Measurements from ENCODE around the gene HSF2BP.
"Not testable (repeated sequence)": the region's sequence is repeated elsewhere in the genome, so short reads cannot be mapped to it uniquely, and the experiment has no call there.

HSF2BP gene

DNA sequence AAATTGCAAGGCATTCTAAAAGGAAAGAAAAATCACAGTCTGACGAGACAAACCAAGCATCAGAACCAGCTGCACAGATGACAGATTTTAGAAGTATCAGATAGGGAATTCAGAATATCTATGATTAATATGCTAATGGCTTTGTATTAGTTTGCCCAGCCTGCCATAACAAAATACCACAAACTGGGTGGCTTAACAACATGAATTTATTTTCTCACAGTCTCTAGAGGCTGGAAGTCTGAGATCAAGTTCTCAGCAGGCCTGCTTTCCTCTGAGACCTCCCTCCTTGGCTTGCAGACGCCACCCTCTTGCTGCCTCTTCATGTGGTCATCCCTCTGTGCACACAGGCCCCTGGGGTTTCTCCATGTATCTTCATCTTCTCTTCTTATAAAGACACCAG lies 118.7 kb downstream of the HSF2BP start:
- DNase-seq (ENCODE audit: low read depth in 1 of 2, low spot score in 1 of 2) = not testable (repeated sequence)

DNA sequence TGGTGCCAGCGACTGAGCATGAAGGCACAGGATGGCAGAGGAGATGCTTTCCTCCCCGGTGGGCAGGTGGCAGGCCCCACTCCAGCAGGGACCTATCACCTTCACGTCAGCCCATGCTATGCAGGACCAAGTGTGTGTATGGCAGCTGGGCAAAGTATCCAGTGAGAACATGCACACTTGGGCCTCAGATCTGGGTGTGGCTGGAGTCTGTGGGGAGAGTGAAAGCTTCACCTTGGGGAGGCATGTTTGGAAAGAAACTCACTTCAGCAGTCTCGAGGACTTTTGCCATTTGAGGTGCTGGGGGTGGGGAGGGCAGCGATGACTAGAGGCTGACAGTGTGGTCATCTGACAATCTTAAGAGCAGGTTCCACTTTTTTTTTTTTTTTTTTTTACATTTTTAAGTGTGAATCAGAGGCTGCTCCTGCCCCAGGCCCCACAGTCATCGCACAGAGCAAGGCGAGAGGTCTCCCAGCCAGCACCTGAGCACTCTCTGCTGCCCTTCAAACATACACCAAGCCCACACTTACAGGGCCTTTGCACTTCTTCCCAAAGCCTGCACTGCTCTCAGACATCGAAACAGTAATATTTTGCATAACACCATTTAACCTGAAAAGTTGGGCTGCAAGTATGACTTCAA lies 136.7 kb downstream of the HSF2BP start:
- not testable (repeated sequence) for DNase-seq (ENCODE audit: low read depth in 1 of 2, low spot score in 1 of 2)

DNA sequence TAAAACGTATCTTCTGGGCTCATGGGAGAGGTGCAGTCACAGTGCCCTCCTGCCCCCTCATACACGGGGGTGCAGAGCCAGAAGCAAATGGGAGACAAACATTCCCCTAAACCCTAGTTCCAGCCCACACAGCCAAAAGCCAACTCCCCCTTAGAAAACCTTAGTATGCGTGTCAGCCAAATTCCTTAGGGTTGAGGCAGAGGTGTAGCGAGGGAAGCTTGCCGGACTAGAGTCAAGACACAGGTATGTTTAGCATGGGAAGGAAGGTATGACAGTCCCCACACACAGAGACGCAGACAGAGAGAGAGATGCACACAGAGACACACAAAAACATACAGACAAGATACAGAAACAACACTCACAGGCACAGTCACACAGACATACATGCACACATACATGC lies 141.6 kb downstream of the HSF2BP start:
- DNase-seq (ENCODE audit: low read depth in 1 of 2, low spot score in 1 of 2) = not testable (repeated sequence)

DNA sequence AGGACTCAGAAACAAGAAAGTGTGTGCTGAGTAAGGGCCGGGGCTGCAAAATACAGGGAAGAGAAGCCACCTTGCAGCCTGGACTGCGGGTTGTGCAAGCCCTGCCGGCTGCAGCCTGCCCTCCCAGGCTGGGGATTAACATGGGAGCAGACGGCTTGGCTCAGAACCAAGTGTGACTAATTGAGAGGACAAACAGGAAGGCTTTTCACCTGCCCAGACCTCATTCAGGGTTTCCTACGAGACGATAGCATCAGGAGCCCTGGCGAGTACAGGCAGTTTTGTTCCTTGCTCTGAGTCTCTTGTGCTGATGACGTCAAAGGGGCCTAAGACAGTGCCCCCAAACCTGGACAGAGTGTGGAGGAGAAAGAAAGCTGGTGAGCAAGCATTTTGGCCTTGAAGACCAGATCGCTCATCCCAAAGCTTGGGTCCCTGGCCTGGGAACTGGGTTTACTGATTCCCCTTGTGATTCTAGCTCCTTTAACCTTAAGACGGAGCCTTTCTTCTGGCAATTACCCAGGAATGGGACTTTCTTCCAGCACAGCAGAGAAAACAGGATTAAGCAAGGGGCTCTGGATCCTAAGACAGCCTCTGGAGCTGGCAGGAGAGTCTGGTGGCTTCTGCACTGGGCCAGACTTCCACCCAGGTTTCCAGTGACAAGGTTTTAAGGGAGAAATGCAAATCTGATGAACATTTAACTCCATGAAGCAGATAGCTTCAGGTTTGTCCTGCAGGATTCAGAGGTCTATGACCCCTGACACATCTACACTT lies 142.2 kb downstream of the HSF2BP start:
- not testable (repeated sequence) for DNase-seq (ENCODE audit: low read depth in 1 of 2, low spot score in 1 of 2)

DNA sequence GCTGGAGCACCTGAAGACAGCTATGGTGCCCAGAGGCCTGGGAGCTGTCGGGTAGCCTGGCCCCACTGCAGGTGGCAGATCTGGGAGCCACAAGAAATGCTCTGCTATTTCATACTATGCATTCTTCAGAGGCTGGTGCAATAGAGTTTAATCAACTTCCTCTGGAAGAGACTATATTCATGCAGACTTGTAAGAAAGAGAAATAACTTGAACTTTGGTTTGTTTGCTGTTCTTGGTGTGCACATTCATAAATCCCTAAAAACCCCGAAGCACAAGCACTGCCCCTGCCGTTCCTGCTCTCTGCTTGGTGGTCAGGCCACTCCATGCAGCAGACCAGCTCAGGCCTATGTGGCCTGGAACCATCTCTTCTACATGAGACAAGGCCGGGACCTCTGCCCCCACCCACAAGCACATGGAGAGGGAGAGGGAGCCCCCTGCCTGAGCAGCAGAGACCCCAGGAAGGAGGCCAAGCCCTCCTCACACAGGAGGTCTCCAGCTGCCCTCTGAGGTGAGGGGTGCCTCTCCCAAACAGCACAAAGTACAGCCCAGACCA lies 142.9 kb downstream of the HSF2BP start:
- DNase-seq (ENCODE audit: low read depth in 1 of 2, low spot score in 1 of 2) = not testable (repeated sequence)

DNA sequence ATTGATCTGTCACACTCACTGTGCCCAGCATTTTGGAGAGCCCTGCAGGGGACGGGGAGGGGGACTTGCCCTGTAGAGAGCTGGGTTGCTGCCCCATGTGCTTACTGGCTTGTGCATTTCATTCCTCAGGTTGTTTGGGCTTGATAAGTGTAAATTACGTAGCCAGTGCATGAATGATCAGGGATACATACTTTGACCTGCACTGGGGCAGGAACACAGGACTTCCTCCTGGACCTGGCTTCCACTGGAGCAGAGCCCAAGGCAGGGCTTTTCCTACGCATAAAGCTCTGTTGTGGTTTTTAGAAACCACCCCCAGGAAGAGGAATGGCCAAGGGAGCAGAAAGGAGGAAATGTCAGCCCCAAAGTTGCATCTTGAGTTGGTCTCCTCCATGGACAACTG lies 144.5 kb downstream of the HSF2BP start:
- not testable (repeated sequence) for DNase-seq (ENCODE audit: low read depth in 1 of 2, low spot score in 1 of 2)

DNA sequence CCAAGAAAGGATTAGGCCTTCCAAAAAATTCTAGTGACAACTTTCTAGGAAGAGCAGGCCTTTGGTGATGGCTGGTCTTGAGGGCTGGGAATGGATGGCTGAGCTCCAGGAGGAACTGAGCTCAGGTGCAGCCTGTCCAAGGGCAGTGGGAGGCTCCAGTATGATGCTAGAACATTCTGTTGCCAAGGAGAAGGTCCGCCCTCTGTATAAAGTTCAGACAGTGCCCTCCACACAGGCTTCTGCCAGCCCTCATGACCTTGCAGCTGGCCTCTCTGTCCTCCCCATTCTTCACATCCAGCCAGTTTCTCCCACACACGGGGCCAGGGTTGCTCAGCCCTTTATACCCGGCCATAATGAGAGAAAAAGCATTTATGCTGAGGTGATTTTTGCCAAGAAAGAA lies 146.3 kb downstream of the HSF2BP start:
- not testable (repeated sequence) for DNase-seq (ENCODE audit: low read depth in 1 of 2, low spot score in 1 of 2)

DNA sequence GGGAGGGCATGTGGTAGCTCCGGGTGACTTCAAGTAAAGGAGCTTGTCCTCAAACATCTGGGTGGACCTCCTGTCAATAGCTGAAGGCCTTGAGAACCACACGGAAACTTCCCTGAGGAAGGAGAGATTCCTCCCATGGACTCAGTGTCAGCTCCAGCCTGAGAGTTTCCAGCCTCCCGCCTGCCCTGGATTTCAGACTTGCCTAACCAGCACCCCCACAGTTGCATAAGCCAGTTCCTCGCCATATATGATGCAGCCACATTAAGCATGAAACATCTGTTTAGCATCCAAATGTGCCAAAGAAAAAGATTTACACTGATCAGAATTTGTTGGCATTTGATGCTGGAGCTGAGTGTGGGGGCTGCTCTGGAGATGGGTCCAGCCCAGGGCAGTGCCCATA lies 148.1 kb downstream of the HSF2BP start:
- DNase-seq (ENCODE audit: low read depth in 1 of 2, low spot score in 1 of 2) = not testable (repeated sequence)

DNA sequence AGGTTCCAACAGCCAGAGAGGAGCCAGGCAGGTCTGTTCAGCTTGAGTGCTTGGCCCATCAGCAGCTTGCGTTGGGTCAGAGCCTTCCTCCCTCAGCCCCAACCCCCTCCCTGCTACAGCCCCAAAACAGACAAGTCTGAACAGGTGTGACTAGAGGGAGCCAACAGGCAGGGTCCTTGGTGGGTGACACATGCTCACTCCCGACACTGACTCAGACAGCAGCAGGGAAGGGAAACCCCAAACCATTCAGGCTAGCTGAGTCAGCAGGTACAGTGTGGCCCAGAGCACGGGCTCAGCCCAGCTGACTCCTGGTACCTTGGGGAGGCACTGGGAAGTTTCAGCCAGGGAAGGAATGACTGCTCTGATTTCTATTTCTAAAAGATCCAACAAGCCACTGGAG lies 148.6 kb downstream of the HSF2BP start:
- not testable (repeated sequence) for DNase-seq (ENCODE audit: low read depth in 1 of 2, low spot score in 1 of 2)

DNA sequence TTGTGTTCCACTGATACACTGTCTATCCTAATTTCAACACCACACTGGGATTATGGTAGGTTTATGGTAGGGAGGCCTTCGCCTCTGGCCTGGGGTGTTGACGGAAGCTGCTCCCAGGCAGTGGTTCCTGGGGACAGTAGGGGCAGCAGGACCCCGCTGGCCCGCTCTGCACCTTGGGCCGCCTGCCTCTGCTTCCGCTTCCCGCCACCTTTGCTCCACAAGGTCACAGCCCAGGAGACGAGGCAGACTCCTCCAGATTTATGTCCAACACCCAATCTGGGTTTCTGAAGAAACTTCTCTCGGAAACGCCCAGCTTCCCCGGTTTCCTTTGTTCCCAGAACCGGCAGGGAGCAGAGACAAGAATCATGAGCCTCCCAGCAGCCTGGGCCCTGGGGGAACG lies 155.4 kb downstream of the HSF2BP start:
- DNase-seq (ENCODE audit: low read depth in 1 of 2, low spot score in 1 of 2) = not testable (repeated sequence)

DNA sequence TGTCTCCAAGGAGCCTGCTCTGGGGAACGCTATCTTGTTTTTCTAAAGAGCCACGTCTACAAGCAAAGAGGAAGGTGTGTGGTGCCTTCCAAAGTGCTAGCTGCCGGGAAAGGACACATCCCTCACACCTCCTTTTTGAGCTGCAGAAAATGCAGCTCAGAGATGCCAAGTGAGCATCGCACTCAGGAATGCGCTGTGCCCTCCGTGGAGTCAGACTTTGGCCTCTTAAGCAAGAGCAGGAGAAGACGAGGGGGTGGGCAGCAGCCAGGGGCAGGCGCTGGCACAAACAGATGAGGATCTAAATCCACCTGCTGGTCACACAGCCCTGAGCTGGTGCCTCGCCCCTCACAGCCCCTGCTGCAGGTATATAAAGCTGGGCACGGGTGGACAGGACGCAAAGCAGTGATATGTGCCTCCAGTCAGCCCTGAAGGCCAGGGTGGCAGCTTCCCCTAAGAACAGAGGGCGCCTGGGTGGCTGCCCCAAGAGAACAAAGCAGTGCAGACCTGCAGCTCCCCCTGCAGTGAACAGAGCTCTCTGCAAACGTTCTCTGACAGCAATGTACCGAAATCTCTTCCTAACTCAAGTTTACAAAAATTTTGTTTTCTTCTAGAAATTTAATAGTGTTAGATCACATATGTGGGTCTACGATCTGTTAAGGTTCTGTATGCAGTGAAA lies 156.1 kb downstream of the HSF2BP start:
- not testable (repeated sequence) for DNase-seq (ENCODE audit: low read depth in 1 of 2, low spot score in 1 of 2)

DNA sequence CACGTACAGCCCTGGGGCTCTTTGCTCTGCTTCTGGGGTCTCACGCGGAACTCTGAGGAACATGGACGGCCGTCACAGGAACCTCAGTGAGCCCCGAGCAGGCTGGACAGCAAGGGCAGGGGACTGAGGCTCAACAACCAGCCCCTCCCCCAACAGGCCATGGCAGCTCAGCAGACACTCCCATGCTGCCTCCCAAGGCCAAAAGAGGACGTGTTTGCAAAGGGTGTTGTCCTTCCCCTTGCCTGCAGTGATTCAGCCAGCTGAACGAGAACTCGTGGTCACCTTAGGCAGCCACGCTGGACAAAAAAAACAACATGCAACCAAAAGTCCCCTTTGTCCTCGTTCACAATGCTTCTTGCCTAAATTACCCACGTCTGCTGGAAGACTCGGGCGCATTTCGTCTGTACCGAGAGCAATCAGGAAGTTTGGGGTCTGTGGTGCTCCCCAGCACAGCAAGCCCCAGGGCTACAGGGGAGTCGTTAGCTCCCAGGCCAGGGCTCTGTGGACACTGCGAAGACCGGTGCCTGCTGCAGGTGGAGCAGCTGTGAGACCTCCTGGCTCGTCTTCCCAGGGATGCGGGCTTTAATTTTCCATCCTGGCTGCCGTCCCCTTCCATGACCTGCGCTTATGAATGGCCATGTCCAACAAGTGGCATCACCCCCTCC lies 156.7 kb downstream of the HSF2BP start:
- DNase-seq (ENCODE audit: low read depth in 1 of 2, low spot score in 1 of 2) = not testable (repeated sequence)

DNA sequence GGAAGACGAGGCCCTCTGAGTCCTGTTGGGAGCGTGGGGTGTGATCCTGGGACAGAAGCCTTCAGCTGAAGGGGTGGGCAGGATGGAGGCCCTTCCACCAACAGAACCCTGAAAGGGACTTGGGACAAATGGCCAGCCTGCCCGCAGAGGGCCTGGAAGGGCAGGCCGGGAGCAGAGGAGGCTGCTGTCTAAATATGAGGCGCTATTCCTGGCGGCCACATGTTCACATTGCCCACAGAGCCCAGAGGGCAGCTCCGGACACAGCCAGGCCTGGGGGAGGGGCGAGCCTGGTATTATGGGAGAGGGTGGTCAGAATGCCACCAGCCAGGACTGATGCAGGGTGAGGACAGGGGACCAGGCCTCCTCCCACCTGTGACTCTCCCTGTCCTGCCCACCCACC lies 160.4 kb downstream of the HSF2BP start:
- not testable (repeated sequence) for DNase-seq (ENCODE audit: low read depth in 1 of 2, low spot score in 1 of 2)

DNA sequence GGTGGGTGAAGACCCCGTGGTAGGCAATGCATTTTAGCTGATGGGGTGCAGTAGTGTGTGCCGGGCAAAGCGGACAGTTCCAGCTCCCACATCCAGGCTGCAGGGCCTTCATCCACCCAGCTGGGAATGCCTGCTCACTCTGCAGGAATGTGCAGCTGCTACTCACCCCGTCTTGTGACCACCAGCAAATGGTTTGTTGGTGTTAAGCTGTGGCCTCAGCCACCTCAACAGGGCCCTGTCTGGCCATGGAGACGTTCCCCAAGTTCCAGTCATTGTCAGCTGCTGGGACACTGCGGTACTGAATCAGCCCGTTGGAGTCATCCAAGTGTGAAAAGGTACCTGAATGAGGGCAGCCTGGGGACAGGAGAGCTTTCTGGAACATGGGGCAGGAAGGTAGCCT lies 161.2 kb downstream of the HSF2BP start:
- DNase-seq (ENCODE audit: low read depth in 1 of 2, low spot score in 1 of 2) = not testable (repeated sequence)

DNA sequence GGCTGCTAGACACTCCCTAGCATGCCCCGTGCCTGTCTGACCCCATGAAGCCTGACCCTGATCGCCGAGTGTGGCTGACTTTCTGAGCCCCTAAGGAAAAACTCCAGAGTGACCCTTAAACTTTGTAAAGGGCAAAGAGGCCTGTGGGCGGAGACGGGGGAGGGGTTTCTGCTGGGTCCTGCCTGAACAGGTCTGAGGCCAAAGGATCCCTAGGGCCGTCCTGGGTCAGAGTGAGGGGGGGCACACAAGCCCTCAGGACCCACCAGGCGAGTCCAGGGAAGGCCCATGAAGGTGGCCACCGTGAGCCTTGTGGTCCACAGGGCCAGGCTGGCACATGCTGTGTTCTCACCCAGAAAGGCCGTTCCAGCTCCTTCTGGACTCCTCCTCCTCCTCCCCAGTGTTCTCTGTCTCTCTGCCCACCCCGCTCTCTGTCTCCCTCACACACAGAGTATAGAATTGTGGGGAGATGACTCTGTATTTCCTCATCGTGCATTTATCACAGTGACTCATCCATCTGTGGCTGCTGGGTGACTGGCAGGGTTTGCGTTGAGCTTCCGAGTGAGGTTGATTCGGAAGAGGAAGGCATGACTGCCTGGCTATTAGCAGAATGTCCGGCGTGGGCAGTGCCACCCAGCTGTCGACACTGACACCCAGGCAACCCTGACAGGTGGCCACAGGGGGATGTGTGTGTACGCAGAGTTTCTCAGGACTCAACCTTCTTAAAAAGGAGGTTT lies 164.8 kb downstream of the HSF2BP start:
- DNase-seq (ENCODE audit: low read depth in 1 of 2, low spot score in 1 of 2) = not testable (repeated sequence)

DNA sequence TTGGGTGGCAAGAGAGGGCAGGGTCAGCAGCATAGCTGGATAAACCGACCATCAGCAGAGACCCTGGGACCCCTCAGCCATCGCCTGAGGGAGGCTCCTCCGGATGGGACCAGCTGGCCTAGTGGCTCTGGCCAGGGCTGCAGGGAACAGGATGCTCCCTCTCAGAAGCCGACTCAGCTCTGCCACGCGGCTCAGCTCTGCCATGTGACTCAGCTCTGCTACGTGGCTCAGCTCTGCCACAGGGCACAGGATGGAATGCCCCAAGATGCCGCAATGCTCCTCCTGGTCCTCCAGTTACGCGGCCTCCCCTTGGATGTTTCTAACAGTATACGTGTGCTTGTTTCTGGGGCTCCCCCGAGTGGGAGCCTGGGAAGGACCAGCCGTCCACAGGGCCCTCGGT lies 165.8 kb downstream of the HSF2BP start:
- DNase-seq (ENCODE audit: low read depth in 1 of 2, low spot score in 1 of 2) = not testable (repeated sequence)

DNA sequence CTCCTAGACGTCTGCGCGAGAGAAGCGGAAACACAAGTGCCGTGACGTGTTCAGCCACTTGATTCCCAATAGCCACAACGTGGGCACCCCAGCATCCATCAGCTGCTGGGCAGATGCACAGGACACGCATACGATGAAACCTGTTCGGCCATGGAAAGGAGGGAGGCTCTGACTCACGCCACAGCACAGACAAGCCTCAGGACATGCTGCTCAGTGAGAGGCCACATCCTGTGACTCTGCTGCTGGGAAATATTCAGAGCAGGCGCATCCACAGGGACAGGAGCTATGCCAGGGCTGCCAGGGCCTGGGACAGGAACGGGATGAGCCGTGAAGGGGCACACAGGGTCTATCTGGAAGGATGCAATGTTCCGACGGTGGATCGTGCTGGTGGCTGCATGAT lies 171.1 kb downstream of the HSF2BP start:
- DNase-seq (ENCODE audit: low read depth in 1 of 2, low spot score in 1 of 2) = not testable (repeated sequence)

DNA sequence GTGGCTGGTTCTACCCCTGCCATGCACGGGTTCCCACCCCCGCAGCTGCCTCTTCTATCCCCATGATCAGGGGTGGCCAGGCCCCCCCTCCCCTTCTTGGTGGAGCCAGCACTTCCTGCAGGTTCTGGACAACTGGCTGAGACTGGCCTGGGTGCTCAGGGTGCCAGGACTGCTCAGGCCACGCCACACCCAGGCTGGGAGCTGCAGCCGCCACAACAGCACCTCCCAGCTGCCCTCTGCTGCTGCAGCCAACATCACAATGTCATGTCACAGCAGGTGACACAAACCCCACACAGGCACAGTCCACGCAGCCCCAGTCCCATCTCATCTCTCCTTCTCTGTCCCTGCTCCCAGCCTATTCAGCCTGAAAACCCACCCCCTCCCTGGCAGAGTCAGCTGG lies 173.2 kb downstream of the HSF2BP start:
- DNase-seq (ENCODE audit: low read depth in 1 of 2, low spot score in 1 of 2) = not testable (repeated sequence)

DNA sequence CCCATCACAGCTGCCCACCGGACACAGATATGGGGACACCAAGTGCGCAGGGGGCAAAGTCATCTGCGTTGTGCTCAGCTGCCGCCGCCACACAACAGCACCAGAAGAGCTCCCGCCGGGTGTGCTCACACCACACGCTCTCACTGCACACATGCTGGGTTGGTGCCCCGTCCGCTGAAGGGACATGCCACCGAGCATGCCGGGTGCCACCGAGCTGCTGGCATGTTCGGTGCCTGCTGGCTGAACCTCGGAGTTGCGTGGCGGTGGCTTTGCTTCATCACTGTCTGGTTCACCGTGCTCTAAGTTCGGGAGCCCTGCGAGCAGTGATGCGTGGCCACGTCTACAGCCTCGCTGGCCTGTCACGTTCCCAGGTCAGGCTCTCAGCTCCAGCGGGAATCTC lies 174.3 kb downstream of the HSF2BP start:
- not testable (repeated sequence) for DNase-seq (ENCODE audit: low read depth in 1 of 2, low spot score in 1 of 2)

DNA sequence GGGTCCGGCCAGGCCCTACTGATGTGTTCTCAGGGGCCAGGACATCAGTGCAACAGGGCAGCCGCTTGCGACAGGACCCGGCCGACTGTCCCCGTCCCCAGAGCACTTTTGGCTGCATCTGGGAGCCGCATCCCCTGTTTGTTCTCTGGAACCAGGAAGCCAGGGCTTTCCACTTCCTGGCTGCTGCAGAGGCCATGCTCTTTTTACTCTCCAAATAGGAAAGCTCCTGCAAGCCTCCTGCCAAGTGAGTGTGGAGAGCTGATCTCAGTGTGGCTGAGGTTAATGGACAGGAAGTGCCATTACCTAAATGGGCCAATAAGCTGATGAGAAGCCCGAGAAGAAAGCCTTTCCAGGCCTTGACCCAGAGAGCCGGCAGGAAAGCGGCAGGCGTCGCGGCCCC lies 180.1 kb downstream of the HSF2BP start:
- DNase-seq (ENCODE audit: low read depth in 1 of 2, low spot score in 1 of 2) = not testable (repeated sequence)

Data from activated CD4-positive, alpha-beta T cell treated with anti-CD3 and anti-CD28 coated beads, Interleukin-2, amount 50 U/mL, for 24 hours (primary cell).